ENCODE measurements around the gene IGFN1.
A peak's percentile ranks its signal among the peaks of the same experiment; 100 is the strongest.
"Not testable (repeated sequence)": the region's sequence is repeated elsewhere in the genome, so short reads cannot be mapped to it uniquely, and the experiment has no call there.

Gene IGFN1

DNA sequence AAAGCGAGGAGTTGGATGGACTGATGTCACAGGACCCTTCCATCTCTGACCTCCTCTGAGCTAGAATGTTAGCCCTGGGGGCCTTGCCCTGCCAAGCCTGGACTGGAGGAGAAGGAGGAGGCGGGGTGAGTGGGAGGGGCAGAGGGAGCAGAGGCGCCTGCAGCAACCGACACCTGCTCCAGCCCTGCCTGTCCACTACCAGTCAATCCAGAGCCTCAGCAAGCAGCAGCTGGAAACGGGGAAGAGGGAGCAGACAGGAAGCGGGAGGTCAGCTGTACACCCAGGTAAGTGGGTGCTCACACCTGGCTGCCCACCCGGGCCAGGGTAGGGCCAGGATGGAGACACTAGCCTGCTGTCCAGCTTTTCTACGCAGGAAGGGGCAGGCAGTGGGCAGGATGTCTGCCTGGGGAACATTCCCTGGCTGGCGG, at the start of gene IGFN1:
IGFN1 (plus strand) TSS at position 201 of the 428 bp plus-strand sequence. CDS start 2,470 bp downstream, outside the sequence.
- DNase-seq: no peak

GRCh38 chr1:201140941-201141260, 49.7 kb upstream of the IGFN1 start:
- no peak for DNase-seq

DNA sequence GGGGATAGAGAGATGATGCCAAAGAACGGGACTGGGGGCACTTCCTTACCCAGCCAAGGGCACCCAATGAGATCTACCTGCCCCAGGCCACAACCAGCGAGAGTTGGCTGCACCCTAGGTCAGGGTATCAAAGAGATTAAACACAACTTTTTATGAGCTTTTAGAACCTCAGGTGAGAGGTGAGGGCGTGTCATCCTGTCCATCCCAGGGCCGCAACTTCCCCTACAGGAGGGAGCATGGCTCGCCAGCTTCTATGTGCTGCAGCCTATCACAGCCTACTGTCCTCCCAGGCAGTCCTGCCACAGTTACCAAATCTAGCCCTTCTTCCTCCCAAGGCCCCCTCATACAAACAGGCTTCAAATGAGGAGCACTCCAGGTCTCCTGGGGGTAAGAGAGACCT, 49.2 kb upstream of the IGFN1 start:
- DNase-seq: no peak

- DNase-seq: no peak
Measured at GRCh38 chr1:201142011-201142848, 48.4 kb upstream of the IGFN1 start.

DNA sequence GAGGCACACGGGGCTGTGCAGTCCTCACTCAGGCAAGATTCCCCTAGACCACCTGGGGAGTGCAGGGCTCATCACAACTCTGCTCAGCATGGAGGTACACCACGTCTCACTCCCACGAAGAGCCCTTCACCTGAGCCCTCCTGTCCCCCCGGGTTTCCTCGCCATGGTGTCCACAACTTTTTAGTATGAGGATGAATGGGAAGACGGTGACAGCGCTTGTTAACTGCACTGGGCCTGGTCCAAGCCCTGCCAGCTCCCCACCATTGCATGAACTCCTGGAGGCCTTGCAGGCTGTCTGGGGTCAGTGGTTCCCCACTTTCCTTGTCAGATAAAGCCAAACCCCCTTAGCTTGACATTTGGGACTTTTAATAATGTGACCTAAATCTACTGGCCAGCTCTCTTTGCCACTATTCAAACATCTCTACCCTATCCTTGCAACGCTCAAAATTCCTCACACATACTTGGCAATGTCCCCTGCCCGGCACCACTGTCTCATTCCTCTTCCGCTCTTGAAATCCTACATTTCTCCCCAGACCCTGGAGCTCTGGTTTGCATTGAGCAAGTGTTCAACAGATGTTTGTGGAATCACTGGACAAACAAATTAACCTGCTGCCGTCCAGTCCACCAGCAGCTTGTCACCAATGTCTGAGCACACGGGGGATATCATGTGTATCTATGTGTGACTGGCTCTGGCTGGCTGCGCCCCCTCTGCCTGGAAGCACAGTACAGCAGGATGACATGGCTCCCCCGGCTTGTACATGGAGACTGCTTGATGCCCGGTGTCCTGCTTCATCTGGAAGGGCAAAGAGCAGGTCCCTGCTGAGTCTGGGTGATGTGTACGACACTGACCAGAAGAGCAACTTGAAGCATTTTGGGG, 47.5 kb upstream of the IGFN1 start:
- DNase-seq: no peak

- no peak for DNase-seq
Measured at GRCh38 chr1:201143726-201144635, 46.6 kb upstream of the IGFN1 start.

DNA sequence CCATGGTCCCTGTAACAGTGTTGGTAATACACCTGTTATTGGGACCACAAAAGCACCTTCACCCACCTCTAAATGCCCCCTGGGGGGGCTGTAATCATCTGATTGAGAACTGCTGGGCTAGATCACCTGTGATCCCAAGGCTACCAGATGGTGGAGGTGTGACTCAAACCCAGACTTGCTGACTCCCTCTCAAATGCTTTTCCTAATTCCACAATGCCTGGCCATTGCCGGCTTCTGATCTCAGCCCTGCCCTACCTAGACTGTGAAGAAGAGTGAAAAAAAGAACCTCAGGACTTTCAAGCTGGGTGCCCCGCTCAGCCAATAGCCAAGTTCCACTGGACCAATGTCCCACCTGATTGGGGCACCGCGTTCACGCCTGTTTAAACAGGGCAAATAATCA, 45.9 kb upstream of the IGFN1 start:
- DNase-seq: no peak

- no peak for DNase-seq
Measured at GRCh38 chr1:201145132-201145531, 45.5 kb upstream of the IGFN1 start.

GRCh38 chr1:201145816-201146215, 44.8 kb upstream of the IGFN1 start:
- no peak for DNase-seq

DNA sequence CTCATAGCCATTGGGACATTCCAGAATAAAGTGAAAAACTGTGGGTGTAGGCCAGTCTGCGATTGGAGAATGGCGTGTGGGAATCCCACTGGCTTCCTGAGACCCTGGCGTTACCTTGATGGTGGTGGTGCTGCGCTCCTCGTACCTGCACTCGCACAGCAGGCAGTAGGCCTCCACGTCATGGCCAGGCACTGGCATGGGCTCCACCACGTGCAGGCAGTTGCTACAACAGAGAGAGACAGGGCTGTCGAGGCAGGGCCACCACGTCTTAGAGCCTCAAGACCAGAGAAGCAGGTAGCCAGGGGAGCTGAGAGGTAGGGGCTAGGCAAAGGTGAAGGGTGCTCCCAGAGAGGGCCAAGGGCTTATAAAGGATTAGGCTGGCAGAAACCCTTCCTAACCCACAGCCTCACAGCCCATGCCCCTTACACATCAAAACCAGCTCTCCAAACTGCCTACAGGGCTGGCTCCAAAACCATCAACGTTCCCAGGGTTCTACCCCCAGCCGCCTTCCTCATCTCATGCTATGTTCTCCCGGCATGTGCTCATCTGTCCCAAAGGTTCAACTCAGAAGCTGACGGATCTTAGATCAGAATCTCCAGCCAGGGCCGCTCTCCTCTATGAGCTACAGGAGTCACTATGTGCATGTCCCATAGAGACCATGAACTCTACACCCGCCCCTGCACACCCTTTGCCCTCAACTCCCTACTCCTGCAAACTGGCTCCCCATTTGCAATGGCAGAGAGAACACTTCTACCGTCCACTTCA, 43.8 kb upstream of the IGFN1 start:
- DNase-seq: no peak

- no peak for DNase-seq
Measured at GRCh38 chr1:201147396-201148015, 43.1 kb upstream of the IGFN1 start.

GRCh38 chr1:201149400-201149799, 41.2 kb upstream of the IGFN1 start:
- no peak for DNase-seq

- DNase-seq: no peak
Measured at GRCh38 chr1:201153474-201154388, 36.9 kb upstream of the IGFN1 start.

DNA sequence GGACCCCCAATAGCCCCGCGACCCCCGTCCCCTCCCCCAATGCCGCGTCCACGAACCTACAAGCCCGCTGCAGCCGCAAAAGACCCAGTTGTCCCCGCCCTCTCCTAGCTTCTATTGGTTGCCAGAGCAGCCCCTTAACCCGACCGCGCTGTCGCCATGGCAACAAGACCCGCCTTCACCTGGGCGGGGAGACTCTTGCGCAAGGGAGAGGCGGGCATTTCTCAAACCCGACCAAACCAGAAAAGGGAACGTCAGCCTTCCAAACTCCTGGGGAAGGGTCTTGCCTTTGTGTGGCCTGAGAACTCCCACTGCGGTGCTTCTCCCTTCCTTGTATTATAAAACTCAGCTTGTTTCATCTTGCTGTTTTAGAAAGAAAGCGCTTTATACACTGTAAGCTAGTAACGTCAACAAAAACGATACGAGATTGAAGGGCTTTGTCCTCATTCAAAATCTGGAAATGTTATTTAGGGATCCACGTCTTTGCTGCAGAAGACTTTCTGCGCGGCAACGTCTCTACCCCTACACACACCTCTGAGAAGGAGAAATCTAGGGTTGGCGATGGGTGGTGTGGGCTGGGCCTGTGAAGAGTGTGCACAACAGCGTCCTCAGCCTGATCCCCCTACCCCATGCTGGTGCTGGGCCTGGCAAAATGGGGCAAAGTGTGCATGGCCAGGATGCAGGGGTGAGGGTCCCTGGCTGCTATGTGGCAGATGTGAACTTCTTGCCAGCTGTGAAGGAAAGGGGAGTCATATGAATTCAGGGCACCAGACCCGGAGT, 36.0 kb upstream of the IGFN1 start, which contains the start of gene TMEM9:
TMEM9 (minus strand) TSS at position 86 of the 777 bp plus-strand sequence. CDS start 551 bp downstream, outside the sequence.
- peak; percentile 97 for DNase-seq

- no peak for DNase-seq
Measured at GRCh38 chr1:201155354-201155753, 35.3 kb upstream of the IGFN1 start.

- DNase-seq: no peak
Measured at GRCh38 chr1:201156346-201156745, 34.3 kb upstream of the IGFN1 start.

DNA sequence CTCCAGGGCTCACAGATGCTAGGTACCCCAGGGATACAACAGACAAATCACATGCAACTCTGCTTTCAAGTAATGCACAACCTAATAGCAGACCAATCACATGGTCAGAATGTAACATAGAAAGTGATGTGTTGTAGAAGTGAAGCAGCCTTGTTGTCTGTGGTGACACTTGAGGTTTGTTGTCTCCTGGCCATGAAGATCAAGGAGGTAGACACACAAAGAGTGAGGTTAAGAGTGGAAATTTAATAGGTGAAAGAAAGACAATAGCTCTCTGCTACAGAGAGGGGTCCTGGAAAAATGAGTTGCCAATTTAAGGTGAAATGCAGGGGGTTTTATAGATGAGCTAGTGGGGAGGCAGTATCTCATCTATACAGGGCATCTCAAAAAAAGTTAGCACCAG, 33.8 kb upstream of the IGFN1 start:
- DNase-seq: no peak

- no peak for DNase-seq
Measured at GRCh38 chr1:201157949-201158348, 32.7 kb upstream of the IGFN1 start.

GRCh38 chr1:201163036-201163435, 27.6 kb upstream of the IGFN1 start:
- not testable (repeated sequence) for DNase-seq

DNA sequence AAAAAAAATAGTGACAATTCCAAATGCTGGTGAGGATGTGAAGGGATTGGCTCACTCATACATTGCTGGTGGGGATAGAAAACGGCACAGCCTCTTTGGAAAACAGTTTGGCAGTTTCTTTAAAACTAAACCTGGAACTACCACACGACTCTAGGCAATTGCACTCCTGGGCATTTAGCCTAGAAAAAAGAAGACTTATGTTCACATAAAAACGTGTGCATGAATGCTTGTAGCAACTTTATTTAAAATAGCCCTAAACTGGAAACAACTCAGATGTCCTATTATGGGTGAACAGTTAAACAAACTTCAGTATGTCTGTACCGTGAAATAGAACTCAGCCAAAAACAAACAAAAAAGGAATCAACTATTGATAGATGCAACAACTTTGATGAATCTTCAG, 26.9 kb upstream of the IGFN1 start:
- DNase-seq: no peak
